ENCODE data around the gene SIGLEC6. TPM values are rescaled to one million over a fixed set of nuclear protein-coding genes. Genes with fewer than 3 reads are reported as not detected.
"Not testable (repeated sequence)": the region's sequence is repeated elsewhere in the genome, so short reads cannot be mapped to it uniquely, and the experiment has no call there.

SIGLEC6 gene
- total RNA-seq, 1 experiment from 2014 or later, result not detected

DNA sequence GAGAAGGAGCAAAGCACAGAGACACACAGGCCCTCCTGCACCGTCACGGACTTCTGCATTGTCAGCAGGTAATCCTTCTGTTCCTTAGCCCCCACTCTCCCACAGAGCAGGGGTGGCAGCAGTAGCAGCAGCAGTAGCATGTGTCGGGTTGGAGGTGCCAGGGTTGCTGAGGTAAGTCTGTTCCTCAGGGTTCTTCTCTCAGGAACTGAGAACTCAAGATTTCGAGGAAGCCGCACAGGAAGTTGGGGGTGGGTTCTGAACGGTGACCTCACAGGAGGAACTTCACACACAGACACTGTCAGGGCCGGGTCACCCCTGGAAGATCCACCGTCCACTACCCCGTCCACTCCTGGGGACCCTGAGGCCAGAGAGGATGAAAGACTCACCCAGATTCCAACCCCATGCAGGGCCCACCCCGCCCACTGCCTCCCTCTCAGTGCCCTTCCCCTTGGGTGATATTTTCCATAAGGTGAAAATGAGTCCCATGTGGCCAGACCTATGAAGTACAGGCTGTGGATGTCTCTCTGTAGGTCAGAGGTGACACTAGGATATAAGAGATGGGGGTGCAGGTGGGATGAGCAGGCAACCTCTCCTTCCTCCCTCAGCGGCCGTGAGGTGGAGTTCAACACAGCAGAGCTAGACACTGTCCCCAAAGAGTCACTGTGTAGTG lies 29.7 kb downstream of the SIGLEC6 start, which contains the start of gene SIGLEC12:
Gene SIGLEC12 (minus strand): TSS at position 207 of the 670 bp plus-strand sequence. CDS start 67 bp downstream, at position 140.
- TF ChIP-seq TCF7L2 (IDR thresholded peaks at IDR 0.05; ENCODE audit: low read depth, low read length) (no peak), SIN3A (IDR thresholded peaks at IDR 0.05; ENCODE audit: borderline replicate concordance, insufficient read depth, low read depth, low read length) (no peak), CTCF (IDR thresholded peaks at IDR 0.05) (no peak)
- no peaks in the 10 kb centered on the region for H3K9me3 ChIP-seq (ENCODE audit: control insufficient read depth, insufficient read depth, low read depth, low read length)
- H3K27ac ChIP-seq (ENCODE audit: low read length), result no peak within 1 kb of the TSS
- CTCF ChIA-PET, result no interaction called here
- no peaks in the 10 kb centered on the region for H3K4me1 ChIP-seq (ENCODE audit: control insufficient read depth, insufficient read depth, low read length)
- intact Hi-C loops (cut with micrococcal nuclease; ENCODE audit: unreplicated experiment) (no loop called here), in situ Hi-C loops (cut with HindIII; ENCODE audit: low pct_unique_long_range_greater_than_20kb, low sequenced_read_pairs) (no loop called here)
- H3K27me3 ChIP-seq (ENCODE audit: control insufficient read depth, insufficient read depth, low read length), result no peaks in the 10 kb centered on the region
- no peak within 1 kb of the TSS for H3K4me3 ChIP-seq (ENCODE audit: low read depth in 2 of 2, low read length in 2 of 2)
- BruUV-seq (replicated peaks), result no TSS peak
- ATAC-seq, result no peak
- POLR2A ChIA-PET, result no interaction called here
- H3K36me3 ChIP-seq (ENCODE audit: control insufficient read depth, insufficient read depth, low read length), result no peaks in the 10 kb centered on the region
- no peak for DNase-seq (ENCODE audit: low read depth, low spot score)

GRCh38 chr19:51500931-51501330 lies 30.5 kb downstream of the SIGLEC6 start:
- intact Hi-C loops (cut with micrococcal nuclease; ENCODE audit: unreplicated experiment); BruUV-seq (replicated peaks); POLR2A ChIA-PET; ATAC-seq; DNase-seq (ENCODE audit: low read depth, low spot score); H3K36me3 ChIP-seq (ENCODE audit: control insufficient read depth, insufficient read depth, low read length); H3K27ac ChIP-seq (ENCODE audit: low read length); H3K4me3 ChIP-seq (ENCODE audit: low read depth in 2 of 2, low read length in 2 of 2); H3K4me1 ChIP-seq (ENCODE audit: control insufficient read depth, insufficient read depth, low read length); CTCF ChIA-PET; in situ Hi-C loops (cut with HindIII; ENCODE audit: low pct_unique_long_range_greater_than_20kb, low sequenced_read_pairs); H3K27me3 ChIP-seq (ENCODE audit: control insufficient read depth, insufficient read depth, low read length); H3K9me3 ChIP-seq (ENCODE audit: control insufficient read depth, insufficient read depth, low read depth, low read length): not testable (repeated sequence)

DNA sequence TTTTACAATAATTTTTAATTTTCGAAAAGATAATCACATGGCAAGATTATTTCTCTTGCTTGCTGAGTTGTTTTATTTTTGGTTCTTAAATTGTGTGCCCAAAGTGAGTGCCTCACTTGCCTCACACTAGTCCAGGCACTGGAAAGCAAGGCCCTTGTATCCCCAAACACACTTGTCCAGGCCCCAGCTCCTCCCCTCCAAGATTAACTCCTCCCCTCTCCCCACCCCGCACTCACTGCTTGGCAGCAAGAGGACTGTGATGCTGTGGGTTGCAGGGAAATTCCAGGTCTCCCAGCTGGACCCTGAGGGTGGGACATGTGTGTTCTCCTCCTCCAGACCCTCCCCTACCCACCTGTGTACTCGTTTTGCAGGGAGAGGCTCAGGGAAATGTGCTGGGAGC lies 33.8 kb downstream of the SIGLEC6 start:
- in situ Hi-C loops (cut with HindIII; ENCODE audit: low pct_unique_long_range_greater_than_20kb, low sequenced_read_pairs), result no loop called here
- no peak overlapping the region for H3K4me3 ChIP-seq (ENCODE audit: low read depth in 2 of 2, low read length in 2 of 2)
- H3K9me3 ChIP-seq (ENCODE audit: control insufficient read depth, insufficient read depth, low read depth, low read length), result no peaks in the 10 kb centered on the region
- ChIA-PET POLR2A (no interaction called here), CTCF (no interaction called here)
- H3K27ac ChIP-seq (ENCODE audit: low read length), result no peak overlapping the region
- intact Hi-C loops (cut with micrococcal nuclease; ENCODE audit: unreplicated experiment), result no loop called here
- no TSS peak for BruUV-seq (replicated peaks)
- no peak for ATAC-seq
- TF ChIP-seq TCF7L2 (IDR thresholded peaks at IDR 0.05; ENCODE audit: low read depth, low read length) (no peak), CTCF (IDR thresholded peaks at IDR 0.05) (no peak), POLR2AphosphoS5 (IDR thresholded peaks at IDR 0.05; ENCODE audit: low read depth, low read length) (no peak), SIN3A (IDR thresholded peaks at IDR 0.05; ENCODE audit: borderline replicate concordance, insufficient read depth, low read depth, low read length) (no peak)
- TF ChIP-seq, protein P1, sequence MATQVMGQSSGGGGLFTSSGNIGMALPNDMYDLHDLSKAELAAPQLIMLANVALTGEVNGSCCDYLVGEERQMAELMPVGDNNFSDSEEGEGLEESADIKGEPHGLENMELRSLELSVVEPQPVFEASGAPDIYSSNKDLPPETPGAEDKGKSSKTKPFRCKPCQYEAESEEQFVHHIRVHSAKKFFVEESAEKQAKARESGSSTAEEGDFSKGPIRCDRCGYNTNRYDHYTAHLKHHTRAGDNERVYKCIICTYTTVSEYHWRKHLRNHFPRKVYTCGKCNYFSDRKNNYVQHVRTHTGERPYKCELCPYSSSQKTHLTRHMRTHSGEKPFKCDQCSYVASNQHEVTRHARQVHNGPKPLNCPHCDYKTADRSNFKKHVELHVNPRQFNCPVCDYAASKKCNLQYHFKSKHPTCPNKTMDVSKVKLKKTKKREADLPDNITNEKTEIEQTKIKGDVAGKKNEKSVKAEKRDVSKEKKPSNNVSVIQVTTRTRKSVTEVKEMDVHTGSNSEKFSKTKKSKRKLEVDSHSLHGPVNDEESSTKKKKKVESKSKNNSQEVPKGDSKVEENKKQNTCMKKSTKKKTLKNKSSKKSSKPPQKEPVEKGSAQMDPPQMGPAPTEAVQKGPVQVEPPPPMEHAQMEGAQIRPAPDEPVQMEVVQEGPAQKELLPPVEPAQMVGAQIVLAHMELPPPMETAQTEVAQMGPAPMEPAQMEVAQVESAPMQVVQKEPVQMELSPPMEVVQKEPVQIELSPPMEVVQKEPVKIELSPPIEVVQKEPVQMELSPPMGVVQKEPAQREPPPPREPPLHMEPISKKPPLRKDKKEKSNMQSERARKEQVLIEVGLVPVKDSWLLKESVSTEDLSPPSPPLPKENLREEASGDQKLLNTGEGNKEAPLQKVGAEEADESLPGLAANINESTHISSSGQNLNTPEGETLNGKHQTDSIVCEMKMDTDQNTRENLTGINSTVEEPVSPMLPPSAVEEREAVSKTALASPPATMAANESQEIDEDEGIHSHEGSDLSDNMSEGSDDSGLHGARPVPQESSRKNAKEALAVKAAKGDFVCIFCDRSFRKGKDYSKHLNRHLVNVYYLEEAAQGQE (IDR thresholded peaks at IDR 0.05; ENCODE audit: insufficient read depth in 1 of 2, low read depth in 2 of 2, low read length in 1 of 2), result no peak
- no peaks in the 10 kb centered on the region for H3K4me1 ChIP-seq (ENCODE audit: control insufficient read depth, insufficient read depth, low read length)
- H3K27me3 ChIP-seq (ENCODE audit: control insufficient read depth, insufficient read depth, low read length), result 0 out of 2 replicates have a peak, but pooled peaks cover 3% of the 10 kb centered on the region
- DNase-seq (ENCODE audit: low read depth, low spot score), result no peak
- H3K36me3 ChIP-seq (ENCODE audit: control insufficient read depth, insufficient read depth, low read length), result no peaks in the 10 kb centered on the region

All from Panc1 (cell line).